Measurements from ENCODE around the gene RAB3C. TPM values are rescaled to one million over a fixed set of nuclear protein-coding genes. Genes with fewer than 3 reads are reported as not detected.

RAB3C gene
- total and polyA plus RNA-seq, 10 donors: 0.06 to 2.0 (median 0.21) TPM; not detected in 2

DNA sequence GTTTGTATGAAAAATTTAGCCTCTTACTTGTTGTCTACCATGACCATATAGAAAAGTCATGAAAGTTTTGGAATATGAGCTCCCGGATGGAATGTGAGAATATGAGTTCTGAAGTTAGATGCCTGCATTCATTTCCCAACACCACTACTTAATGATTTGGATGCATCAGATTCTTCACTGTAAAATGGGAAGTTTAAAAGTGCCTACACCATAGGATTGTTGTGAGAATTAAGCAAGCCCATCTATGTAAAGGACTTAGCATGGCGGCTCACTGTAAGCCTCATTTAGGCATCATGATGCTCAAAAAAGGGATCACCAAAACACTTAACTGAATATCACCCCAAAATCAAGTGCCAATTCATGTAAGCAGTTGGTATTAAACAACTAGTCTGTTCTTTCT, 177.3 kb downstream of the RAB3C start:
- intact Hi-C loops (cut with DNase I; ENCODE audit: low total_unique reads): no loop called here
- 74 to 83% (median 75%) methylated on average over 2 of the region's 2 CpGs for WGBS, 5 donors
- Histone ChIP-seq H3K36me3 (no peaks in the 10 kb centered on the region), H3K9me3 (no peaks in the 10 kb centered on the region), H3K4me3 (peak overlapping the region in 4 of 8 donors; percentile 13 to 61 (median 22)), H3K4me1 (peaks cover 9 to 18% (median 17%) of the 10 kb centered on the region in 6 donors), H3K27me3 (replicated peaks in 1 of 7) (no peaks in the 10 kb centered on the region), H3K27ac (peak overlapping the region in 5 of 8 donors; percentile 37 to 73 (median 67))
- no peak for DNase-seq
- TF ChIP-seq POLR2AphosphoS5 (IDR thresholded peaks at IDR 0.05) (no peak), POLR2A (IDR thresholded peaks at IDR 0.05) (no peak)
- TF ChIP-seq, protein P1, sequence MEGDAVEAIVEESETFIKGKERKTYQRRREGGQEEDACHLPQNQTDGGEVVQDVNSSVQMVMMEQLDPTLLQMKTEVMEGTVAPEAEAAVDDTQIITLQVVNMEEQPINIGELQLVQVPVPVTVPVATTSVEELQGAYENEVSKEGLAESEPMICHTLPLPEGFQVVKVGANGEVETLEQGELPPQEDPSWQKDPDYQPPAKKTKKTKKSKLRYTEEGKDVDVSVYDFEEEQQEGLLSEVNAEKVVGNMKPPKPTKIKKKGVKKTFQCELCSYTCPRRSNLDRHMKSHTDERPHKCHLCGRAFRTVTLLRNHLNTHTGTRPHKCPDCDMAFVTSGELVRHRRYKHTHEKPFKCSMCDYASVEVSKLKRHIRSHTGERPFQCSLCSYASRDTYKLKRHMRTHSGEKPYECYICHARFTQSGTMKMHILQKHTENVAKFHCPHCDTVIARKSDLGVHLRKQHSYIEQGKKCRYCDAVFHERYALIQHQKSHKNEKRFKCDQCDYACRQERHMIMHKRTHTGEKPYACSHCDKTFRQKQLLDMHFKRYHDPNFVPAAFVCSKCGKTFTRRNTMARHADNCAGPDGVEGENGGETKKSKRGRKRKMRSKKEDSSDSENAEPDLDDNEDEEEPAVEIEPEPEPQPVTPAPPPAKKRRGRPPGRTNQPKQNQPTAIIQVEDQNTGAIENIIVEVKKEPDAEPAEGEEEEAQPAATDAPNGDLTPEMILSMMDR (IDR thresholded peaks at IDR 0.05 in 8 of 11, conservative IDR thresholded peaks at IDR 0.05 in 3 of 11): no peak

- intact Hi-C loops (cut with DNase I; ENCODE audit: low total_unique reads): no loop called here
- Histone ChIP-seq H3K27ac (no peak overlapping the region), H3K9me3 (no peaks in the 10 kb centered on the region), H3K36me3 (no peaks in the 10 kb centered on the region), H3K4me1 (peaks cover 9 to 18% (median 17%) of the 10 kb centered on the region in 6 donors), H3K4me3 (no peak overlapping the region), H3K27me3 (replicated peaks in 1 of 7) (no peaks in the 10 kb centered on the region)
- TF ChIP-seq POLR2A (IDR thresholded peaks at IDR 0.05) (no peak), POLR2AphosphoS5 (IDR thresholded peaks at IDR 0.05) (no peak)
- TF ChIP-seq, protein P1 (IDR thresholded peaks at IDR 0.05 in 8 of 11, conservative IDR thresholded peaks at IDR 0.05 in 3 of 11): no peak
- no peak for DNase-seq
Observed at GRCh38 chr5:58761407-58761806, 178.5 kb downstream of the RAB3C start.

DNA sequence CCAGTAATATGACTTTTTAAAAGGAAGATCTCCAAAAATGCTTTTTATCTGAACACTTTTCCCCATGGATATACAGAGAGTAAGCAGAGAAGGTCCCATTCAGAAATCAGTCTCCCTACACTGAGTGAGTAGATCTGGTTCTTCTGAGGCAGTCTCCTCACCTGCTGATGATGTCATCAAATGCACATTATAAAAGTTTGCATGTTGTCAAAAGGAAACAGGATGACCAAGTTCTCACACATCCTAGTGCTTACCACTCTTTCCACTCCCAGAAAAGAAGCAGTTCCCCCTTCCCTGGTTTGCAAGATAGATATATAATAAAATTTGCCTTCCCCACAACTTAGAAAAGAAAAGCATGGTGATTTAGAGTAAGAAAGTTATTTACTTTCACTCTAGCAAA, 180.5 kb downstream of the RAB3C start:
- TF ChIP-seq POLR2A (IDR thresholded peaks at IDR 0.05) (no peak), POLR2AphosphoS5 (IDR thresholded peaks at IDR 0.05) (no peak)
- TF ChIP-seq, protein P1 (IDR thresholded peaks at IDR 0.05 in 8 of 11, conservative IDR thresholded peaks at IDR 0.05 in 3 of 11): no peak
- H3K27me3 ChIP-seq (replicated peaks in 1 of 7): no peaks in the 10 kb centered on the region
- DNase-seq: no peak
- H3K4me3 ChIP-seq: no peak overlapping the region
- H3K4me1 ChIP-seq: peaks cover 9 to 18% (median 17%) of the 10 kb centered on the region in 6 donors
- no peak overlapping the region for H3K27ac ChIP-seq
- intact Hi-C loops (cut with DNase I; ENCODE audit: low total_unique reads): no loop called here
- H3K36me3 ChIP-seq: no peaks in the 10 kb centered on the region
- no peaks in the 10 kb centered on the region for H3K9me3 ChIP-seq

- no peaks in the 10 kb centered on the region for H3K9me3 ChIP-seq
- H3K4me3 ChIP-seq: no peak overlapping the region
- H3K27ac ChIP-seq: no peak overlapping the region
- TF ChIP-seq POLR2AphosphoS5 (IDR thresholded peaks at IDR 0.05) (no peak), POLR2A (IDR thresholded peaks at IDR 0.05) (no peak)
- TF ChIP-seq, protein P1 (IDR thresholded peaks at IDR 0.05 in 8 of 11, conservative IDR thresholded peaks at IDR 0.05 in 3 of 11): no peak
- peaks cover 7 to 16% (median 14%) of the 10 kb centered on the region in 6 donors for H3K4me1 ChIP-seq
- WGBS, 5 donors: 81 to 93% (median 92%) methylated on average over 3 of the region's 3 CpGs
- no peaks in the 10 kb centered on the region for H3K36me3 ChIP-seq
- no peaks in the 10 kb centered on the region for H3K27me3 ChIP-seq (replicated peaks in 1 of 7)
- no peak for DNase-seq
- intact Hi-C loops (cut with DNase I; ENCODE audit: low total_unique reads): no loop called here
Observed at GRCh38 chr5:58764199-58764598, 181.3 kb downstream of the RAB3C start.

Data from spleen (tissue), 11 donors.